Right hindlimb (tissue), 1 donor: ENCODE measurements around the gene NEU2.
"Not testable (repeated sequence)": the region's sequence is repeated elsewhere in the genome, so short reads cannot be mapped to it uniquely, and the experiment has no call there.

Source experiments
- DNase-seq: peaks from one replicate; pipeline ENCODE4 v3.0.0-alpha.2; 2018

Gene NEU2

DNA sequence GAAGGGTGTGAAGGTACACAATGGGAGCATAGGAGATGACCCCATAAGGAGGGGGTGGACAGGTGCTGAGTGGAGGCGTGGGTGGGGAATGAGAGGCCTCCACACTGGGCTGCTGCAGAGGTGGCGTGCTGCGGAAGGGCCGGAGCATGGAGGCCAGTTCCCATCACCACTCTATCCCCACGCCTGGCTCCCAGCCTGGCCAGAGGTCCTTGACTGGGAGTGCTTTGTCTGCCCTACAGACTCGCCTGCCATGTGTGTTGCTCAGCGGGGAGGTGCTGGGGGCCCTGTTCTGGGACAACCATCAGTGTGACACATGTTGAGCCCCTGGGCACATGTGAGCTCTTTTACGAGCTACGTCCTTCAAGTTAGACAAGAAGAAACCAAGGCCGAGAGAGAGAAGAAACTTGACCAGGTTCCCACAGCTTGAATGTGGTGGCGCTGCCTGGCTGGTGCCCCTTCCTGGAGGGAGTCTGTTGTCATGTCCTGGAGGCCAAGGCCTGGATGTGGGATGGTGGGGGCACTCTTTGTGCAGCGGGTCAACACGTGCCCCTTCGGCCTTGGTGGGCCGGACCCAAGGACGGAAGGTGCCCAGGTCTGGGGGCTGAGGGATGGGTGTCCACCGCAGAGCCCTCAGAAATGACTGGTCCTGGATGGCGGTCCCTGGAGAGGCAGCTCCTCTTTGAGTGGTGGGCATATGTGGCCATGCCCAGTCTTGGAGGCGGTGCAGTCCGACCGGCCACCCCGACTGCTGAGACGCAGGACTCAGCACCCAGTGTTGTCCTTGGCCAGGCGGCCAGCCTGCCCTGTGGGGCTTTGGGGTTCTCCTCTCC lies 26.5 kb downstream of the NEU2 start:
- no peak for DNase-seq

- DNase-seq = no peak
Measured at GRCh38 chr2:233059547-233059796, 27.0 kb downstream of the NEU2 start.

DNA sequence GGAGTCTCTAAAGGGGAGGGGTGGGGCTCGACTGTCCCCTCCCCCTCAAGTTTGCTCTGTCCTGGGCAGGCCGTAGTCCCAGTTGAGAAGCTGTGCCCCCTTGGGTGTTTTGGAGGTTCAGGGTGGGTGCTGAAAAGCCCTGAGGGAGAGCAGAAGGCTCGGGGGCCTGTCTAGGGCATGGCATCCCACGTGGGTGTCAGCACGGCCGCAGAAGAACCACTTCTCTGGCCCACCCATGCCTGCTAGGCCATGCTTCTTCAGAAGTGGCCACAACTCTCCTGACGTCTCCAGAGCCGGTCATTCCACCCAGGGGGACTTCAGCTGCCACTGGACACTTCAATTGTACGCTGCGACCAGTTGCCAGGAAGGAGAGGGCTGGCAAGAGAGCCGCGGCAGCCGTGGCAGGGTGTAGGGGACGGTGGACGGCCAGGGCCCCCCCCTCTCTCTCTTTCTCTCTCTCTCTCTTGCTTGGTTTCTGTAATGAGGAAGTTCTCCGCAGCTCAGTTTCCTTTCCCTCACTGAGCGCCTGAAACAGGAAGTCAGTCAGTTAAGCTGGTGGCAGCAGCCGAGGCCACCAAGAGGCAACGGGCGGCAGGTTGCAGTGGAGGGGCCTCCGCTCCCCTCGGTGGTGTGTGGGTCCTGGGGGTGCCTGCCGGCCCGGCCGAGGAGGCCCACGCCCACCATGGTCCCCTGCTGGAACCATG lies 27.5 kb downstream of the NEU2 start, which contains the start of gene INPP5D:
INPP5D (plus strand) TSS at position 546 of the 704 bp plus-strand sequence; CDS start at position 683, 137 bp downstream.
- no peak for DNase-seq

DNA sequence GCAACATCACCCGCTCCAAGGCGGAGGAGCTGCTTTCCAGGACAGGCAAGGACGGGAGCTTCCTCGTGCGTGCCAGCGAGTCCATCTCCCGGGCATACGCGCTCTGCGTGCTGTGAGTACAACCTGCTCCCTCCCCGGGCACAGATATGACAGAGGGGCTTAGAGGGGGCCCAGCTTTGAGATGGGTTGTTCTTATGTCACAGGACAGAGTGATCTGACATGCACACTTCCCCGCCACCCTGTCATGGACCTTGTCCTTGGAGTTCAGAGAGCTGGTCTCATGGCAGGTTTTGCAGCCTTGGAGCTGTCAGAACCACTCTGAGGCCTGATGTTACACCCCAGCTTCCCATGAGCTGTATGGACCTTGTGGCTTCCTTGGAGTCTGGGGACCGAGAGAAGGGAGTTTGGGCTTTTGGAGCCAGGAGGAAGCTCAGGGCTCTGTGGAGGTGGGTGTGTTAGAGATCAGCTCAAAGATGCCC lies 28.1 kb downstream of the NEU2 start:
- DNase-seq = no peak

DNA sequence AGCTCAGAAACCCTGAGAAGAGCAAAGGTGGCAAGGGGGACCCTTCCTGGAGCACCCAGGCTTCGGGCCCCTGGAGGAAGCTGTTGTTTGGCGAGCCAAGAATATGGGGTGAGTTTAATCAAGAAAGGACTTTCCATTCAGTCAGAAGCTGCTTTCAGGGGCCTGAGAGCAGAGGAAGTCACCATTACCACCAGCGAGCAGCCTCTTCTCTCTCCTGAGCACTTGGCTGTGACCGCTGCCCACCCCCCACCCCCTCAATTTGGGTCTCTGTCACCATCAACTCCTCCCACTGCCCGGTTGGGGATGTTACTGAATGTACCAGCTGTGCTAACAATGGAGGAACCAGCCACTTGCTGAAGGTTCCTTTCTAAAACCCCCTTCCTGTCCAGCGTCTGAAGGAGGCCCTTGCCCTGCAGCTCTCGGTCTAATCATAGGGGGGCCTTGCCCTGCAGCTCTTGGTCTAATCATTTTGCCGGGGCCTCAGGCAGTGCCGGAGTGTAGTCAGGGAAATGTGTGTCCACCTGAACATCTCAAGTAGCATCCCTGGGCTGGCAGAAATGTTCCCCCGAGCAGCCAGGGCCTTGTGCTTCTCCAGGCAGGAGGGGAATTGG lies 28.6 kb downstream of the NEU2 start:
- no peak for DNase-seq

DNA sequence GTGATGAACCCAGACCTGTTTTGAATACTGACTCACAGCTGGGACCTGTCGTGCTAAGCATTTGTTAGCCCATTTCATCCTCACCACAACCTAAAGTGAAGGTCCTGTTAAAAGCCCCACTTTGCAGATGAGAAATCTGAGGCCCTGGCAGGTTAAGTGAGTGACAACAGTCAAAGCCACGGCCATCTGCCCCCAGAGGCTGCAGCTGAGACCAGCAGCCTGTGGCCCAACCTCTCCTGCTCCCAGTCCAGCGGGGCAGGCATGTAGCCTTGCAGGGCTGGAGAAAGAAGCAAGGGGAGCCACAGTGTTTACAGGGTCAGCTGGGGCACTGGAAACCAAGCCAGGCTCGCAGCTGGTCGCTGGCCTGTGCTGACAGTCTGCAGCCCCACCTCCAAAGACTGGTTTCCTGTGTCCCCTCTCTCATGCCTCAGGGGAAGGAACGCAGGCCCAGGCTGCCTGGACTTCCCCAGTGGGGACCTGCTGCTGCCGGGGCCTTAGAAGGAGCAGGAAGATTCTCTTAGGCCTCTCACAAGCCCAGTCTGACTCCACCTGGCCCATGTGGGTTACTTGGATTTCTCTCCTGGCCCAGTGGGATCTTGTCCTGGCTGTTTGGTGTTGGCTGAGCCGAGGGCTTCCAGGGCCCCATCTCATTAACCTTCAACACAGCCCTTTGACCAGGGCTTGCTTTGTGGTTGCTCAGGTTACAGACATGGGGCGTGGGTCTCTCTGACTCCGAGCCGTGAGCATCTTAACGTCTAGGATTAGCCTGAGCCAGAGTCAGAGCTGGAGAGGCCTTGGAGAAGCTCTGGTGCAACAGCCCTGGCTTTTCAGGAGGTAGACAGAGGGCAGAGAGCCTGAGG lies 29.3 kb downstream of the NEU2 start:
- no peak for DNase-seq

DNA sequence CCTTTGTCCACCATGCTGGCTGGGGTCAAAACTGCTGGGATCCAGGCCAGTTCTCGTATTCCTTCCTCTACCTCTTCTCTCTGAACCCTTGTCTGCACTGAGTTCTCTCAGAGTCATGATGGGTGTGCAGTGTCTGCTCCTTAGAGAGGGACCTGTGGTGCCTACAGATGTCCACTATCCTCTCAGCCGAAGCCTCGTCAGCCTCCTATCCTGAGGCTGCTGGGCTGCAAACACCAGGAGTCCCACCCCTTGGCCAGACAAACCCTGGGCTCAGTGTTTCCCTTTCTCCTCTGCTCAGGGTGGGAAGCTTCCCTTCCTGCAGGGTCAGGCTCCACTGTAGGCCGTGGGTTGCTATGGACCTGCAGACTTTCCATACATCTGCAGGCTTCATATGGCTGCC lies 30.0 kb downstream of the NEU2 start:
- DNase-seq = no peak

DNA sequence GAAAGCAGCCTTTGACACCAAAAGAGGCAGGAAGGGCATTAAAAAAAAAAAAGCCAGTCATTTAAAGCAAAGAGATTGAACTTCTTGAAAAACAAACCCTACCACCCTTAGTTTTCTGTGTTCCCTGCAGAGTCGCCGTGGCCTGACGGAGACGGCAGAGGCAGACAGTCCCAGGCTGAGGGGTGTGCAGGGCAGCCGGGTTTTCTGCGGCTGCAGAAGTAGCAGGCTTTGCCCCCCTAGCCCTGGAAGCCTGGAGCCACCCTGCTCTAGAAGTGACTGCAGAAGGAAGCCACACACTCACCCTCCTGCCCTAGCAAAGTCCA lies 30.4 kb downstream of the NEU2 start:
- no peak for DNase-seq

DNA sequence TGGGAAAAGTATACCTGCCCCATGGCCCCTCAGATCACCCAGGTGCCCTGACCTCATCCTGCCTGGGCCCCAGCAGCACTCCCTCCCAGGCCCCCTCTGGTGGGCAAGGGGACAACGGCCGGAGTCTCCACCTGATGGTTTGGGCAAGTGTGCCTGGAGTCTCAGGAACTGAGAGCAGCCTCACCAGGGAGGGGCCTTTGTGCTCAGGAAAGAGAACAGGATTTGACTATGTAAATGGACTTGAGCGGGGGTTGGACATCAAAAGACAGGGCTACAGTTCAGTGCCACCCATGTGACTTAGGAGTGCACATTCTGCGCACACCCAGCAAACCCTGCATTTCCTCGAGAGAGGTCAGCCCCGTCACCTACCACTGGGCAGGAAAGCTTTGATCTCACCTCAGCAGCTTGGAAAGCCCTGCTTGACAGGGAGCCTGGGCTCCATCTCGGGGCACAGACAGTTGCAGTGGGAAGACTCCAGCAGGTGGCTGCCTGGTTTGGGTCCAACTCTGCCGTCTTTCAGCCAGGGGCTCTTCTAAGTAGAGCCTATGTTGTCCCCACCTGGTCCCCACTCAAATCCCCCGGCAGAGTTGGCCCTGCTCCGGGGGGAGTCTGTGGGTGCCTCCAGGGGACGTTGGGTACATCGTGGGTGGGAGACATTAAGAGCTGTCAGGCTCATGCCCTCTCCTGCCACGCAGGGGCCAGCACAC lies 30.9 kb downstream of the NEU2 start:
- DNase-seq = no peak

DNA sequence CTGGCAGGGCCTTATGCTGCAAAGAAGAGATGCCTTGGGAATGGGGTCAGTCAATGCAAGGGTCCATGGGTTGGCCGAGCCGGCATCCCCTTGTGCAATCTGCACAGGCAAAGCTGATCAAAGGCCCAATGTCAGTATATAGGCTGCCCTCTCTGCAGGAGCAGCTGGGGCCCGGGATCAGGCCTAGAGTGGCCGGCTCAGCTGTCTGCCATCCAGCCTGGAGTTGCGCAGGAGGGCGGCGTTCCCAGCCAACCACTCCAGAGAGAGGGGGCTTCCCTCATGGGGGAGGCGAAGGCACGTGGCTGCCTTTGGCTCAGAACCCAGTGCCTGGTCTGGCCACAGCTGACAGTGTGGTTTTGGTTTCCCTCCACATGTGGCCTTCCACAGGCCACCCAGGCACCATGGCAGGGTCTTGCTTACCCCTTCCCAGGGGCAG lies 31.5 kb downstream of the NEU2 start:
- DNase-seq = peak; percentile 64

DNA sequence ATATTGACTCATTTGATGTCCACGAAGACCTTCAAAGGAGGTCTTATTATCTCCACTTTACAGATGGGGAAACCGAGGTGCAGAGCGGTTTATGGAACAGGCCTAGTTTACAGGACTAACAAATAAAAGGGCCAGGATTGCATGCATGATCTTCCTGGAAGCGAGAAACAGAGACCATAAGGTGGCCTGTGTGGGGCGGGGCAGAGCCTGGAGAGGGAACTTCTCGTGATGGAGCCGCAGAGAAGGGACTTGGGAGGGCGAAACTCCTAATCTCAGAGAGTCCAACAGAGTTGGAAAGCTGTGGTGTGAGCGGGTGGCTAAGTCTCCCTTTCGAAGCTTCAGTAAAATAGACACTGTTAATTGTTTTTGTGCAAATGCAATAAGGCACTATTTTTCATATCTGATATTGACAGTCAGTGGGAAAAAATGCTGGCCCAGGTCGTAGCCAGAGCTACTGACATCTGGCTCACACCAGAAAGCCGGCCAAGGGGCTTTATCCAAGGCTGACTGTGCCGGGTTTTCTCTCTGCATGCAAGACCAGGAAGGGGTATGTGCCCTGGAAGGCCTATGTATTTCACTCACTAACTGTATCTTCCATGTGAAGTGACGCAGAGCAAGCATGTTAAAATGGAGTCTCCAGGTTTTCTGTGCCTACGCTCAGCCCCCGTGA lies 32.2 kb downstream of the NEU2 start:
- DNase-seq = no peak

DNA sequence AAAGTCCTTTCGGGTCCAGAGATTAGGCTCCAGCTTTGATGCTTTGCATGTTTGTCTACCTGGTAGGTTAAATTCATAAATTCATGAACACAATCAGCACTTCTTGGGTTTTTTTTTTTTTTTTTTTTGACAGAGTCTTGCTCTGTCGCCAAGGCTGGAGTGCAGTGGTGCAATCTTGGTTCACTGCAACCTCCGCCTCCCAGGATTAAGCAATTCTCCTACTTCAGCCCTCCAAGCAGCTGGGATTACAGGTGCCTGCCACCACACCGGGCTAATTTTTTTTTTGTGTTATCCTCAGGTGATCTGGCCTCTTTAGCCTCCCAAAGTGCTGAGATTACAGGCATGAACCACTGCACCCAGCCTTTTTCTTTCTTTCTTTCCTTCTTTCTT lies 32.7 kb downstream of the NEU2 start:
- not testable (repeated sequence) for DNase-seq

DNA sequence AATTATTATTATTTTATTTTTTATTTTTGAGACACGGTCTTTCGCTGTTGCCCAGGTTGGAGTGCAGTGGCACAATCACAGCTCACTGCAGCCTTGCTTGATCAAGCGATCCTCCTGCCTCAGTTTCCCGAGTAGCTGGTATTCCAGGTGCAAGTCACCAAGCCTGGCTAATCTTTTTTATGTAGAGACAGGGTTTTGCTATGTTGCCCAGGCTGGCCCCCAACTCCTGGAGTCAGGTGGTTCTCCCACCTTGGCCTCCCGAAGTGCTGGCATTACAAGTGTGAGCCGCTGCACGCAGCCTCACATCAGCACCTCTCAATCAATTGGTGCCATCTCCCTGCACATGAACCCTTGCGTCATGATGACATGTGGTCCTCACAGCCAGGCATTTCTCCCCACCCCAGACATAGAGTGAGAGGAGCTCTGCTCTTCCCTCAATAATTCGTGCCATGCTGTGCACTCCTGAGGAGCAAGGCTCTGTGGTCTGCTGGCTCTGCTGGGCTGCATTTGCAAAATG lies 33.5 kb downstream of the NEU2 start:
- DNase-seq = no peak

- no peak for DNase-seq
Measured at GRCh38 chr2:233068762-233069418, 36.4 kb downstream of the NEU2 start.

DNA sequence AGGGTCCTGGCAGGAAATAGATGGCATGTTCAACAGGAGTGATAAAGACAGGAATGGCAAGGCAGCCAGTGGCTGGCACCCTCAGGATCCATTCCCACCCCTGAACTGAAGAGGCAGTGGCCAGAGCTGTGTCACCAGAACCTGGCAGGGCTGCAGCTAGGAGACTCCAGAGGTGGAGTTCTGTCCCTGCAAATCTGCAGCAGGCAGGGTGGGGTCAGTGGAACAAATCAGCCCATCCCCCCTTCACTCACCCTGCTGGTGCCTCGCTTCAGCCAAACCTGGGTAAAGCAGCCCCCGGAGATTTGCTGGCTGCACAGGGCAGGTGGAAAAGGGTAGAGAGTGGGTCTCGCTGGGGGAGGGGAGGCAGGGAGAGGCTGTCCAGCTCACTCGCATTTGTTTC lies 40.4 kb downstream of the NEU2 start:
- no peak for DNase-seq

DNA sequence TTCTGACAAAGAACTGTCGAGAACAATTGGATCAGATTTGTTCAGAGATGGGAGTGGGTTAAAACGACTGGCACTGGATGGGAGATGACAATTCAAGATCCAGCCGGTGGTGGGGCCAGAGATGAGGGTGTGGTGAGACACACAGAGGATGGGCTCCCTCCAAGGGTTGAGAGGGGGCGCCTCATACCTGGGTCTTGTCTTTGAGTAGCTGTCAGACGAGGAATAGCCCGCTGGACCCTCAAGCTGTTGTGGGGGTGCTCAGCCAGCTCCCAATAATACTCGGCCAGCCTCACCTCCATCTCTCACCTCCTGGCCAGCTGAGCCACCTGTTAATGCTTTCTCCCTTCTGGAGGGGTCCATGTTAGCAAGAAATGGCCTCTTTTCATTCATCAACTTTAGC lies 41.6 kb downstream of the NEU2 start:
- no peak for DNase-seq

- no peak for DNase-seq
Measured at GRCh38 chr2:233075141-233075965, 42.9 kb downstream of the NEU2 start.

DNA sequence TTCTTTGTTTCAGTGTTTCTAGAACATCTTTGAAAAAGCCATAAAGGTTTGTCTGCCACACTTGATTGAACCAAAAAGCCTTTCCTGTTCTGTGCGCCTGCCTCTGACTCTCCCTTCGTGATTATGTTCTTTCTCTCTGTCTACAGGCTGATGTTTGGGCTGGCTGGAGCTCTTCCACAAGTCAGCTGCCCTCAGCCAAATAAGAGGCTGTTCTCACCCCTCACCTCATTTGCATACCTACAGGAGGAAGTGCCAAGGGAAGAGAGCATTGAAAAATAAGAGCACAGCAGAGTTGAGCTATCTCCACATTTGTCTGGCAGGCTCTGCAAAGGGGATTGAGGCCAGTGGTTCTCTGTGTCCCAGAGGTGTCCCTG lies 43.5 kb downstream of the NEU2 start:
- no peak for DNase-seq

GRCh38 chr2:233076749-233077148 lies 44.3 kb downstream of the NEU2 start:
- no peak for DNase-seq

DNA sequence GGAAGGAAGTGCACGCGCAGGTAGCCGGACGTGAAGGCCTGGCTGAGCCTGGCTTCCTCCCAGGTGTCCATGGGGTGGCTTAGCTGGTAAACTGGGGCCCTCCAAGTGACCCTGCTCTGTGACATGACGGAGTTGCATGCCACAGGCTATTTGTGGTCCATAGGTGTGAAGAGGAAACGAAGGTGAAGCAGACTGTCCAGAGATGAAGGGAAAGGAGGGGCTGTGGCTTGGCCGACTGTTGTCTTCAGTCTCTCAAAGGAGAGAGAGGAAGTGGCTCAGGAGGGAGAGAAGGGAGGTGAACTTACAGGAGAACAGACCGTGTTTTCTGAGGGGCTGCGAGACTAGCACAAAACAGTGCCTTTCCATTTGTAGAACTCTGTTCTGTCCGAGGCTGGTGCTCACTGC lies 47.0 kb downstream of the NEU2 start:
- DNase-seq = no peak
